H1 (cell line): ENCODE measurements around the gene RASAL2. TPM values are rescaled to one million over a fixed set of nuclear protein-coding genes. Genes with fewer than 3 reads are reported as not detected.

ENCODE experiments used
- BRCA1 ChIP-seq: IDR thresholded peaks from 2 replicates; pipeline ENCODE4 v1.6.1; 2012; ENCODE audit warnings: low read depth, low read length, improper control_type of control experiment
- CEBPB ChIP-seq: IDR thresholded peaks from 2 replicates; pipeline ENCODE4 v1.6.1; 2012; ENCODE audit warnings: low read depth, low read length
- NRF1 ChIP-seq: IDR thresholded peaks from 2 replicates; pipeline ENCODE4 v1.6.1; 2011; ENCODE audit warnings: mild to moderate bottlenecking, low read depth, low read length, improper control_type of control experiment
- POLR2A ChIP-seq, 2 experiments: IDR thresholded peaks; 1 replicate in 1 of 2; 2 replicates in 1 of 2; pipeline ENCODE4 v1.6.1; 2011; ENCODE audit warnings: low read depth in 2 of 2, low read length in 2 of 2, mild to moderate bottlenecking in 2 of 2; ENCODE audit errors: control extremely low read depth in 1 of 2
- RBBP5 ChIP-seq: IDR thresholded peaks from 2 replicates; pipeline ENCODE4 v1.7.1; 2012; ENCODE audit warnings: low read depth, mild to moderate bottlenecking, inconsistent platforms, low read length, moderate library complexity, borderline replicate concordance
- RXRA ChIP-seq: IDR thresholded peaks from 2 replicates; pipeline ENCODE4 v1.6.1; 2011; ENCODE audit warnings: low read depth, mild to moderate bottlenecking, low read length, moderate library complexity; ENCODE audit not compliant: insufficient read depth
- polyA plus RNA-seq, 7 experiments: library from polyadenylated mRNA; depleted of rRNA in 3 of 7; stranded (reverse) in 5 of 7; unstranded in 2 of 7; fragments of >200 nt in 5 of 7; fragments of 200-250 nt in 2 of 7; gene quantifications; 1 replicate in 5 of 7; 2 replicates in 1 of 7; 4 replicates in 1 of 7; pipeline versions ENCODE4 v1.2.1 to v1.2.3, GENCODE V29; 2011 to 2013; ENCODE audit warnings: missing spikeins in 2 of 7, mixed read lengths in 2 of 7
- total RNA-seq: library from RNA; stranded (reverse); fragmentation: NEBNext Ultra II Directional; extraction: Animal tissue kit (Norgen Biotek cat#: 25700); gene quantifications from 2 replicates; pipeline ENCODE4 v1.2.1, GENCODE V29; 2021
- TF ChIP-seq, protein P1 (sequence below): IDR thresholded peaks from 2 replicates; pipeline ENCODE4 v1.6.1; 2012; ENCODE audit warnings: low read length, inconsistent platforms

Gene RASAL2
- total and polyA plus RNA-seq, 2 of the 8 experiments (the other 6 are each of a cell fraction or from before 2014, with no cell fraction given): 15.9 to 32.5 TPM

GRCh38 chr1:178323067-178323466 is 229.2 kb downstream of the RASAL2 start (continued):
- TF ChIP-seq RBBP5 (no peak), CEBPB (no peak), POLR2A (IDR thresholded peaks at IDR 0.05; ENCODE audit: control extremely low read depth in 1 of 2, low read depth in 2 of 2, low read length in 2 of 2) (no peak), RXRA (no peak), NRF1 (no peak), BRCA1 (no peak)
- TF ChIP-seq, protein P1, sequence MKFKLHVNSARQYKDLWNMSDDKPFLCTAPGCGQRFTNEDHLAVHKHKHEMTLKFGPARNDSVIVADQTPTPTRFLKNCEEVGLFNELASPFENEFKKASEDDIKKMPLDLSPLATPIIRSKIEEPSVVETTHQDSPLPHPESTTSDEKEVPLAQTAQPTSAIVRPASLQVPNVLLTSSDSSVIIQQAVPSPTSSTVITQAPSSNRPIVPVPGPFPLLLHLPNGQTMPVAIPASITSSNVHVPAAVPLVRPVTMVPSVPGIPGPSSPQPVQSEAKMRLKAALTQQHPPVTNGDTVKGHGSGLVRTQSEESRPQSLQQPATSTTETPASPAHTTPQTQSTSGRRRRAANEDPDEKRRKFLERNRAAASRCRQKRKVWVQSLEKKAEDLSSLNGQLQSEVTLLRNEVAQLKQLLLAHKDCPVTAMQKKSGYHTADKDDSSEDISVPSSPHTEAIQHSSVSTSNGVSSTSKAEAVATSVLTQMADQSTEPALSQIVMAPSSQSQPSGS: no peak
